ENCODE results near the gene FAM78A.

The FAM78A gene

DNA sequence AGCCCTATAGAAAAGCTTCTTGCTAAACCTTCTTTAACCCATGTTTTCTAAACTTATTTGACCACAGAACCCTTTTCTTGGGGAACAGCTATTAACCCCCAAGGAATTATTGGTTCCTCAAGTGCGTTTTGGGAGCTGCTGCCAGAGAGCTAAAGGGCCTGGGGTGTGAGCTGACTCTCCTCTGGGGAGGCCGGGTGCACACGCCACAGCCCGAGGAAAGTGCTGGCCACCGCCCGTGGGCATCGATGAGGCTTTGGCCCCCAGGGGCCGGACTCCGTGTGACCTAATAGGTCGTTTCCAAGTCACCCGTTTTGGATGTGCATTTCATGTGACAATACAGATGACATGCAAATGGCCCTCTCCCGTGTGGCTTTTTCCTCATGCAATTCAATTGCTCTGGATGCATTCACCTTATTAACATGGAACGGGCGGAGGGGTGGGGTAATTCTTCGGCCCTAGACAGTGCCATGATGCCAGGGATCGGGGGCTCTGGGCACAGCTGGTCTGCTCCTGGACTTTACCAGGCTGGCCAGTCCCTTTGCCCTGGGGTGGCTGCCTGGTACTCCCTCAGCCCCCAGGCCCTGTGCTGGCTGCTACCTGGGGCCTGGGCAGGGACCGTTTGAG, 32.7 kb upstream of the FAM78A start:
- Histone ChIP-seq H3K36me3 (ENCODE audit: insufficient read depth, low read length) (no peaks in the 10 kb centered on the region), H2AFZ (ENCODE audit: low read depth, low read length) (no peak overlapping the region), H3K4me3 (ENCODE audit: low read length) (no peak overlapping the region)

GRCh38 chr9:131308452-131308851, 32.1 kb upstream of the FAM78A start:
- no peaks in the 10 kb centered on the region for H3K36me3 ChIP-seq (ENCODE audit: insufficient read depth, low read length)
- no peaks in the 10 kb centered on the region for H3K9me3 ChIP-seq (ENCODE audit: low read length)
- no peaks in the 10 kb centered on the region for H3K4me1 ChIP-seq (ENCODE audit: insufficient read depth, low read length)
- no peaks in the 10 kb centered on the region for H3K27me3 ChIP-seq (ENCODE audit: insufficient read depth, low read length)
- no peak overlapping the region for H3K4me3 ChIP-seq (ENCODE audit: low read length)
- no peak overlapping the region for H2AFZ ChIP-seq (ENCODE audit: low read depth, low read length)

More for the DNA sequence above, 32.7 kb upstream of the FAM78A start:
- Histone ChIP-seq H3K4me1 (ENCODE audit: insufficient read depth, low read length) (no peaks in the 10 kb centered on the region), H3K9me3 (ENCODE audit: low read length) (no peaks in the 10 kb centered on the region), H3K27me3 (ENCODE audit: insufficient read depth, low read length) (no peaks in the 10 kb centered on the region)

- H3K9me3 ChIP-seq (ENCODE audit: low read length) = no peaks in the 10 kb centered on the region
- no peak overlapping the region for H2AFZ ChIP-seq (ENCODE audit: low read depth, low read length)
- H3K4me1 ChIP-seq (ENCODE audit: insufficient read depth, low read length) = no peaks in the 10 kb centered on the region
- H3K4me3 ChIP-seq (ENCODE audit: low read length) = no peak overlapping the region
- H3K27me3 ChIP-seq (ENCODE audit: insufficient read depth, low read length) = no peaks in the 10 kb centered on the region
- H3K36me3 ChIP-seq (ENCODE audit: insufficient read depth, low read length) = no peaks in the 10 kb centered on the region
Observed at GRCh38 chr9:131307974-131308373, 31.7 kb upstream of the FAM78A start.

GRCh38 chr9:131306397-131307004, 30.2 kb upstream of the FAM78A start:
- no peaks in the 10 kb centered on the region for H3K4me1 ChIP-seq (ENCODE audit: insufficient read depth, low read length)
- H3K36me3 ChIP-seq (ENCODE audit: insufficient read depth, low read length) = no peaks in the 10 kb centered on the region
- H2AFZ ChIP-seq (ENCODE audit: low read depth, low read length) = no peak overlapping the region
- no peaks in the 10 kb centered on the region for H3K9me3 ChIP-seq (ENCODE audit: low read length)
- no peaks in the 10 kb centered on the region for H3K27me3 ChIP-seq (ENCODE audit: insufficient read depth, low read length)
- no peak overlapping the region for H3K4me3 ChIP-seq (ENCODE audit: low read length)

GRCh38 chr9:131304676-131305355, 28.5 kb upstream of the FAM78A start:
- no peaks in the 10 kb centered on the region for H3K27me3 ChIP-seq (ENCODE audit: insufficient read depth, low read length)
- no peaks in the 10 kb centered on the region for H3K4me1 ChIP-seq (ENCODE audit: insufficient read depth, low read length)
- H2AFZ ChIP-seq (ENCODE audit: low read depth, low read length) = no peak overlapping the region
- H3K36me3 ChIP-seq (ENCODE audit: insufficient read depth, low read length) = no peaks in the 10 kb centered on the region
- no peak overlapping the region for H3K4me3 ChIP-seq (ENCODE audit: low read length)
- peaks cover 2% of the 10 kb centered on the region for H3K9me3 ChIP-seq (ENCODE audit: low read length)

- Histone ChIP-seq H3K9me3 (ENCODE audit: low read length) (peaks cover 2% of the 10 kb centered on the region), H3K4me3 (ENCODE audit: low read length) (no peak overlapping the region), H2AFZ (ENCODE audit: low read depth, low read length) (no peak overlapping the region)
Observed at GRCh38 chr9:131303381-131304321, 27.3 kb upstream of the FAM78A start.

DNA sequence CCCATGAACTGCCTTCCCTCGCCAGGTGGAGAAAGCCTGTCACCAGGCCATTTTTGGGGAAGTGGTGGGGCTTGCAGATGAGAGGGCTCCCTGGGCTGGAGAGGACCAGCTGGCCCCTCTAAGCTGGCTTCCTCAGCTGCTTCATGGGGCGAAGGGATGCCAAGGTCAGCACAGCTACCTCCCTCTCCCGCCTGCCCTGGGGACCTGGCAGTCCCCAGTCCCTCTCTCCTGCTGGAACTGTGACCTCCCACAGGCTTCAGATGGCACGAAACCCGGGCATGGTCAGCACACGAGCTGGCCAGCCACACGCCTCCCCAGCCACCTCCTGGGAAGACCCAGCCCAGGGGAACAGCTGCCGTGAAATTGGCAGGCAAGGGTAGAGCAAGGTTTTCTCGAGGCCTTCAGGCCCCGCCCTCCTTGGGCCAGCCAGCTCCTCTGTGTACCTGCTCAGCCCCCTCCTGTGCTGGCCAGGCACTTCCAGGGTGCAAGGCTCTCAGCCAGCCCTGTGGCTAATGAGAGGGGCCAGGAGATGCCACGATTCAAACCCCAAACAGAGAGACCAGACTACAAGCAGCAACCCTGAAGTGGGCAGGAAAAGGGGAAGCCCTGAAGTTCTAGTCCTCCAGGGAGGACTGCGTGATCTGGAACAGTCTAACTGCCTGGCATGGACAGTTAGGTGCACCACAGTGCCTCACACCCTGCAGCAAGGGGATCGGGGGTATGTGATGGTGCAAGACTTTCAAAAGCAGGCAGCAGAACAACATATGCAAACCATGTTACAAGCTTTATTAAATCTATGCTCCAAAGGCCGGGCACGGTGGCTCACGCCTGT, 26.1 kb upstream of the FAM78A start:
- Histone ChIP-seq H3K4me3 (ENCODE audit: low read length) (no peak overlapping the region), H3K9me3 (ENCODE audit: low read length) (peaks cover 2% of the 10 kb centered on the region), H2AFZ (ENCODE audit: low read depth, low read length) (no peak overlapping the region), H3K36me3 (ENCODE audit: insufficient read depth, low read length) (no peaks in the 10 kb centered on the region), H3K4me1 (ENCODE audit: insufficient read depth, low read length) (no peaks in the 10 kb centered on the region), H3K27me3 (ENCODE audit: insufficient read depth, low read length) (no peaks in the 10 kb centered on the region)

More at GRCh38 chr9:131303381-131304321, 27.3 kb upstream of the FAM78A start:
- Histone ChIP-seq H3K36me3 (ENCODE audit: insufficient read depth, low read length) (no peaks in the 10 kb centered on the region), H3K4me1 (ENCODE audit: insufficient read depth, low read length) (no peaks in the 10 kb centered on the region), H3K27me3 (ENCODE audit: insufficient read depth, low read length) (no peaks in the 10 kb centered on the region)

DNA sequence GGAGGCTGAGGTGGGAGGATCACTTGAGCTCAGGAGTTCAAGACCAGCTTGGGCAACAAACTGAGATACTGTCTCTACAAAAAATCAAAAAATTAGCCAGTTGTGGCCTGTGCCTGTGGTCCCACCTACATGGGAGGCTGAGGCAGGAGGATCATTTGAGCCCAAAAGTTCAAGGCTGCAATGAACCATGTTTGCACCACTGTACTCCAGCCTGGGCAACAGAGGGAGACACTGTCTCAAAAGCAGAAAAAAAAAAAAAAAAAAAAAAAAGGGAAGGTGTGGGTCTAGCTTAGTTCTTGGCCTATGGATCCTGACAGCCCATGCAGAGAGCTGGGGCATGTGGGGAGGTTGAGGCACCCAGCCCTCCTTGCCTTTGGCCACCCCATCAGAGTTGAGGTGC, 24.1 kb upstream of the FAM78A start:
- Histone ChIP-seq H2AFZ (ENCODE audit: low read depth, low read length) (no peak overlapping the region), H3K4me1 (ENCODE audit: insufficient read depth, low read length) (no peaks in the 10 kb centered on the region), H3K36me3 (ENCODE audit: insufficient read depth, low read length) (no peaks in the 10 kb centered on the region), H3K9me3 (ENCODE audit: low read length) (peaks cover 2% of the 10 kb centered on the region), H3K27me3 (ENCODE audit: insufficient read depth, low read length) (no peaks in the 10 kb centered on the region), H3K4me3 (ENCODE audit: low read length) (no peak overlapping the region)

DNA sequence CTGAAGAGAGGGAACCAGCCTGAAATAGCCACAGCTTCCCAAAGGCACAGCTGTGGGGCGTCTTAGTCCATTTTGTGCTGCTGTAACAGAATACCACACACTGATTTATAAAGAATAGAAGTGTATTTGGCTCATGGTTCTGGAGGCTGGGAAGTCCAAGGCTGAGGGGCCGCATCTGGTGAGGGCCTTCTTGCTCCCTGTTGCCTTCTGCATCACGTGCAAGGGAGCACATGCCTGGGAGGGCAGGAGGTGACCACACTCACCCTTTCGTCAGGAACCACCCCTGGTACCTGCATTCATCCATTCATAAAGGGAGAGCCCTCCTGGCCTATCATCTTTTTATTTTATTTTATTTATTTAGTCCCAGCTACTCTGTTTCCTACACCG, 23.6 kb upstream of the FAM78A start:
- no peaks in the 10 kb centered on the region for H3K36me3 ChIP-seq (ENCODE audit: insufficient read depth, low read length)
- H3K27me3 ChIP-seq (ENCODE audit: insufficient read depth, low read length) = no peaks in the 10 kb centered on the region
- H3K9me3 ChIP-seq (ENCODE audit: low read length) = peaks cover 2% of the 10 kb centered on the region
- H2AFZ ChIP-seq (ENCODE audit: low read depth, low read length) = no peak overlapping the region
- no peaks in the 10 kb centered on the region for H3K4me1 ChIP-seq (ENCODE audit: insufficient read depth, low read length)
- H3K4me3 ChIP-seq (ENCODE audit: low read length) = no peak overlapping the region

DNA sequence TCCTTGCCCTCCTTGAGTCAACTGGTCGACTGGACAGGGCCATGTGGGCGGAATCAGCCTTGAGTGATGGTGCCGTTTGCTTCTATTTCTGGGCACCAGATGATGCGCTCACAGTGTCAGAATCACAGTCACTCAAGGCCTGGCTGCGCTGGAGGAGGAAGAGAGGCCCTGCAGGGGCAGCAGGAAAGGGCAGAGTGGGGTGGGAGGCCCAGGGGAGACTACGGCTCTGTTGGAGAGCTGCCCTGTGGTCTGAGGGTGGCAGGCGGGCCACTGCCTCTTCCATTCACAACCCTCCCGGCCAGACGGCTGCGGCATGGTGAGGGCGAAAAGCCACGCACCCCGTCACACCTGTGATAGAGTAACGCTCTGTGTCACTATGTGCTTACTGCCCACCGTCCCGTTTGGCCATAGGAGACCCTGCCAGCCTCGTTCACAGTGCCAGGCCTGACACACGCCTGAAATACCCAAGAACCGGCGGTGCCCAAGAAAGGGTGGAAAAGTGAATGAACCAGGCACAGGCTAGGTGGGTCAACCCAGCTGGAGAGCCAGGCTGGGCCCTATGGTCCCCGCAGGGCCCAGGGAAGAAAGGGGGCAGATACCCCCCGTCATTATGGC, 23.1 kb upstream of the FAM78A start:
- H2AFZ ChIP-seq (ENCODE audit: low read depth, low read length) = no peak overlapping the region
- H3K36me3 ChIP-seq (ENCODE audit: insufficient read depth, low read length) = no peaks in the 10 kb centered on the region
- H3K9me3 ChIP-seq (ENCODE audit: low read length) = peaks cover 2% of the 10 kb centered on the region
- no peaks in the 10 kb centered on the region for H3K4me1 ChIP-seq (ENCODE audit: insufficient read depth, low read length)
- H3K4me3 ChIP-seq (ENCODE audit: low read length) = no peak overlapping the region
- H3K27me3 ChIP-seq (ENCODE audit: insufficient read depth, low read length) = no peaks in the 10 kb centered on the region

DNA sequence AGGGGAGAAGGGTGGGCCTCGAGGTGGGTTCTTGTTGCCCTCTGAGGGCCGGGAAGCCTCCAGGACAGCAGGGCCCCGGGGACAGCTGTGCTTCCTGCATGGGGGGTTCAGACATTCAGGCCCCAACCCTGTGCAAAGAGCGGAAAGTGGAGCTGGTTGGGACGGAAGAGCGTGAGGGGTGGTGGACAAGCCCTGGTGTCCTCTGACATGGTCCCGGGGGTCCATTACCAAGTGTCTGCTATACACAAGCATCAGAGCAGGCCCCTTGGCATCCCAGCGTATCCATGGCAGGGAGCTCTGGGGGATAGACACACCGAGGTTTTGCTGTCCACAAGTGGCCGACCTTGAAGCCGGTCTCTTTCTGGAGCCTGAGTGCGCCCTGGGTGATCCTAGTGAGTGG, 22.5 kb upstream of the FAM78A start:
- Histone ChIP-seq H2AFZ (ENCODE audit: low read depth, low read length) (no peak overlapping the region), H3K9me3 (ENCODE audit: low read length) (peaks cover 2% of the 10 kb centered on the region)

DNA sequence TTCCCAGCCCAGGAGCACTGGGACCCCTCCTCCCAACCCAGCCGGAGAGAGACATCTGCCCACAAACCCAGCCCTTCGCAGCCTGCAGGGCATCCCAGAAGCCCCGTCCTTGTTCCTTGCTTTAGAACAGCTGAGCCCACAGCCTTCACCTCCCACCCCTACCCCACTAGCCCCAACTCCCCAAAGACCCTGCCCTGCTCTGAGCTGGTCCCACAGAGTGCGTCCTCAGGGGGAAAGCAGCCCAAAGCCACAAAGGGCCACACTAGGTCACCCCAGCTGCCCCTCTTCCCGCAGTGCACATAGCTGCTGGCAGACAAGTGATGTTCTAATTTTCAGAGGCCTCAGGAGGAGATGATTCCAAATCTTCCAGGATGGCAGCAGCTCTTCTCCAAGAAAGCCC, 22.0 kb upstream of the FAM78A start:
- Histone ChIP-seq H3K4me3 (ENCODE audit: low read length) (no peak overlapping the region), H3K27me3 (ENCODE audit: insufficient read depth, low read length) (no peaks in the 10 kb centered on the region), H3K4me1 (ENCODE audit: insufficient read depth, low read length) (no peaks in the 10 kb centered on the region), H2AFZ (ENCODE audit: low read depth, low read length) (no peak overlapping the region), H3K9me3 (ENCODE audit: low read length) (peaks cover 2% of the 10 kb centered on the region), H3K36me3 (ENCODE audit: insufficient read depth, low read length) (no peaks in the 10 kb centered on the region)

More for the DNA sequence above, 22.5 kb upstream of the FAM78A start:
- no peaks in the 10 kb centered on the region for H3K36me3 ChIP-seq (ENCODE audit: insufficient read depth, low read length)
- H3K4me1 ChIP-seq (ENCODE audit: insufficient read depth, low read length) = no peaks in the 10 kb centered on the region
- H3K4me3 ChIP-seq (ENCODE audit: low read length) = no peak overlapping the region
- H3K27me3 ChIP-seq (ENCODE audit: insufficient read depth, low read length) = no peaks in the 10 kb centered on the region
